GM19438 (cell line): ENCODE data around the gene SIAH2.

Experiments used
- ATAC-seq: cut with Tn5 transposase; IDR thresholded peaks from one replicate; pipeline ENCODE4 v1.9.1; 2021; ENCODE audit warnings: low read depth; ENCODE audit not compliant: unreplicated experiment

The SIAH2 gene

DNA sequence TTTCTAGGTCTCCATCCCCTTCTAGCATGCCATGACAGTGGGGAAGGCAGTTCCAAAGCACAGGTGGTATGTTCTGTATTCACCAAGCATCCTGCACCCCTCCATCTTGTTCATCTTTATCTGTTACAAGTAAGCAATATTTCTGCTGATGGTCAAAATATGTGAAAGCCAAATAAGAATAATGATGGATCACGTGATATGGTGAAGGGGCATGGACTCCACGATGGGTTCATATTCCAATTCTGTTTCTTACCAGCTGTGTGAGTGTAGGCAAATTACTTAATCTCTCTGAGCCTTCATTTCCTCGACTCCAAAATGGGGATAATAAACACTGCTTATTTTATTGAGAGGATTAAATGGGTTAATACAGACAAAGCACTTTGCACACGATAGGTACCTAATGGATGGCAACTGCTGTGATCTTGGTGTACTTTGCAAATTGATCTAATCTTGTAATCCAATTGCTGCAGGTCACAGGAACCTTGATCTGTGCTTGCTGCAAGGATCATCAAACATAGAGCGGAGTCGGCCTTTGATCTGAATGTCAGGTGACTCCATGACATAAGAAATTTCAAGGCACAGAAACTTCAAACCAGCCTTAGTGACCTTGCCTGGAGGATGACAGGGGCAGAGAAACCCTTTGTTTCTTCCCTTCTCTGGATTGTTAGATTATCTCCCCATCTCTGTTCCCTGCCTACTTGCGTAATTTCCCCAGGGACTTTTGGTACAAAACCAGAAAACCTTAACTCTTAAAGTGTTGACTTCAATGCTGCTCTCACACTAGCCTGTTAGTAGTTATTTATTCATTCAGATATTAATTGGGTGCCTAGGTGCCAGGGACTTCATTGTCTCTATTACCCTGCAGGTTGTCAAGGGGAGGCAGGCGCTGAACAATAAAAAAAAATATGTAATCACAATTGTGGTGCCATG is 25.8 kb downstream of the SIAH2 start:
- ATAC-seq = no peak

DNA sequence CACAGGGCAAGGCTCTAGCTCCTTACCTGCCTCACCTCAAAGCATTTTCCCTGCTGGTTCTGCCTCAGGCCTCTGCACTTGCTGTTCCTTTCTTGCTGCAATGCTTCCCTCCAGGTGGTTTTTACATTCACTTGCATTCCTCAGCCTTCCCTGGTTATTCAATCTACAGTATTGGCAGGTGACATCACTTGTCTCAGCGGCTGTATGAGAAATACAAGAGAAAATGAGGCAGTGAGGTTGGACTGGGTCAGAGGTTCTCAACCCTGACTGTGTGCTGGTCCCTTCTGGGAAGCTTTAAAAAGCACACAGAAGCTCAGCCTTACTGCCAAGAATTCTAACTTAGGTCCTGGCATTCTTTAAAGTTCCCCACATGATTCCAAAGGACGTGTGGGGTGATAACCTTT is 26.7 kb downstream of the SIAH2 start:
- no peak for ATAC-seq

DNA sequence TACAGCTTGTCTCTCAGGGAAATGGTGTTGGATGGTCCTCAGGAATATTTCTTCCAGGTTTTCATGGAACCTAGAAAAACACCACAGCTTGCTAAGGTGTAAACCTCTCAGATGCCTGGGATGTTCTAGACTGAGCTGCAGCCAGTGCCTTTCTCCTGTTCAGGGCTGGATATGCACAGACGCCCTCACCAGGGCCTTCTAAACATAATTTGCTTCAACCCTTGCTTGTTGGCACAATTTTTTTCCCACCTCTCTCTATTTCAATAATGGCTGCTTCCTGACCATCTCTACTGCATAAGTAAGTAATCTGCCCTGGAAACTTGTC is 28.2 kb downstream of the SIAH2 start:
- no peak for ATAC-seq

- no peak for ATAC-seq
These were observed 28.8 kb downstream of the SIAH2 start for GRCh38 chr3:150733936-150734794.

DNA sequence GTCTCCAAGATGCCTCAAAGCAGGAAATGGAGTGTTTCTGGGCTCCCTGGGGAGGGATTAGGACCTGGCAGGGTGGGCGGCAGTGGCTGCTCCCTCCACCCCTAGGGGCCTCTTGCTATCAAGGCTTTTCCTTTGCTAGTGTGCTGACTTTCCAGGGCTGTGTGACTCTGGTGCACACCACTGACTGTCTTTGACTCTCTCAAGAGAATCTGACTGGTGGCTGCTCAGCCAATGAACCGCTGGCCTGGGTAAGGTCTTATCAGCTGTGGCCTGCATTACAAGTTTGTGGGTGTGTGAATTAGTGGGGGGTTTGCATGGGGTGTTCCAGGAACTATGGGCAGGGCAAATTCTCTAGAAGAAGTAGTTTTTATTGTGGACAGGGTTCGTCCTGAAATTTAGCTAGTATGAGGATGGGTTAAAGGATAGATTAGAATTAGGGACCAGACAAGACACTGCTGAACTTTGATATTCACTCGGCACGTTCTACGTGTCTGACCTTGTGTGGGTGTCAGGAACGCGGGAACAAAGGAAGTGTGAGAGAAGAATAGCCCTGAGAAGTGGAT is 29.5 kb downstream of the SIAH2 start:
- no peak for ATAC-seq

DNA sequence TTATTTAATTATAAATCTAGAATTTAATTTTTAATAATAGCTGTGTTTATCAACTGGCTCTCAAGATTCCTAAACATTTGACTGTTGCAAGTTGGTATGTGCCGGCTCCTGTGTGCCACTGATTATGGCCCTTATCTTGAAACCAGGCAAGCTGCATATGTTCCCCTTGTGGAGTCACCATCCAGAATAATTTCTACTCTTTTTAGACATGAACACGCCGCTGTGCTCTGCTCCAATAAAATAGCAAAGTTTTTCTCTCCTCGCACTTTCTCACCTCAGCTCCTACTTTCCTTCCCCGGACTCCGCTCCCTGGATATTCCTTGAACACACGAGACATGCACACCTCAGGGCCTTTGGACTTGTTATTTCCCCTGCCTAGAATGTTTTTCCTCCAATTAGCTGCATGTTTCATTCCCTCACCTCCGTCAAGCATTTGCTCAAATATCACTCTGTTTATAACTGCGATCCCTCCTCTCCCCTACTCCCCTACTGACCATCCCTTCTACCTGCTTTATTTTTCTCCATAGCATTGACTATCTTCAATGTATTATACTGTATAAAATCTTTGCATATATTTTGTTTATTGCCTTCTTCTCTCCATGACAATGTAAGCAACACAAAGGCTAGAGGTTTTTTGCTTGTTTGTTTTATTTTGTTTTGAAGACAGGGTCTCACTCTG is 33.1 kb downstream of the SIAH2 start:
- no peak for ATAC-seq

DNA sequence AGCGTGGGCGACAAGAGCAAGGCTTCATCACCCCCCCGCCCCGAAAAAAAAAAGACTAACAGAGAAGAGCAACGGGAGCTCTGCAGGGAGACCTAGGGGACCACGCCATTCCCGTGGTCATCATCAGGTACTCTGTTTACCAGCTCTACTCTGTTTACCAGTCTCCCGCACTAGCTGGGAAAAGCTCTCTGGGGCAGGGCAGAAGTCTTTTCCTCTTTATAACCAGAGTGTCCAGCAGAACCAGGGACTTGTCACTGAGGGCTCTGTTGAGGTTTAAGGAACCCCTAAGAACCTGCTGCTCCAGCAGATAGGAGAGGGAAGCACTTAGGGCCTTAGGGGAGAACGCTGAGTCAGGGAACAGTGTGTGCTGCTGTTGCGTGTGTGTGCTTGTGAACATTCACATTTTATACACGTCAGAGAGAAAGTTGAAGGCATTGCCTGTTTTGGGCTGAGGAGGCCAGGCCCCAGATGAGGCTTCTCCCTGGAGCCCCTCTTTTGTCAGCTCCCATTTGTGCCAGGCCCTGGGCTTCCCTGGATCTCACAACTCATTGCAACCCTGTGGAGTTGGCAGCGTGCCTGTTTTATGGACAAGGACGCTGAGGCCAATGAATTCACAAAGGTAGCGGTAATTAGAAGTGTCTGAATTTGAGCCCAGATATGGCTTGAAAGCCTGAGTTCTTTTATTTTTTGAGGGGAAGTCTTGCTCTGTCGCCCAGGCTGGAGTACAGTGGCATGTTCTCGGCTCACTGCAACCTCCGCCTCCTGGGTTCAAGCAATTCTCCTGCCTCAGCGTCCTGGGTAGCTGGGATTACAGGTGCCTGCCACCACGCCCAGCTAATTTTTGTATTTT is 35.1 kb downstream of the SIAH2 start:
- ATAC-seq = no peak

DNA sequence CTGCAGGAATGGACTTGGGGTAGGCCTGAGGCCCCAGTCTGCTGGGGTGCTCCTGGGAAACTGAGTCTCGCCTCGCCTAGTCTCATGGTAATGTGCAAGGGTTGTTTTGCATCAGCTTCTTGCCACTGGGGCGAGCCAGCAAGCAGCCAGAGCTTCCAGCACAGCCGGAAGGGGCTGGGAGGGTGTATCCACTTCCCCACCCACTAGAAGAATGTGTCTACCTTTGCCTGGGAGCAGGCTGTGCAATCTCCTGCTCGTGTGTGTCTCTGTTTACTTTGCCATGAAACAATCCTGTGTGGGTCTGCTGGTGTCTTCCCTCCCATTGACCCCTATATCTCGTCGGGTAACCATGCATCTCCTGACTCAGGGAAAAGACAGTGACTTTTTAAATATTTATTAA is 37.4 kb downstream of the SIAH2 start:
- ATAC-seq = no peak

DNA sequence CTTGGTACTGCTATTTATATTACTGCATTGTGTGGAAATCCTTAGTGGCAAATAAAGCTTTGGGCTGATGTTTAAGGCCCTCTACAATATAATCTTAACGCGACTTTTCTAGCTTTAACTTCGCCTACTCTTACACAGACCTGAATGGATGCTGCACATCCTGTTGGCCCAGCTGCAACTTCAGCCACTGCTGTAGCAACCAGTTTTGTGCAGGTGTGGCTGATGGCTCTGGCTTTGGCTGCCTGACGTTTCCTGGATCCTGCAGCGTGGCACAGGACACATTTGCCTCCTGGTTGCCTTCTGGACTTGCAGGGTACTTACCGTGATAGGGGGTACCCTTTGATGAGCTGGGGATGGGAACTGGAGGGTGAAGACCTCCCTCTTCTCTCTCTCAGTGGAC is 39.0 kb downstream of the SIAH2 start:
- no peak for ATAC-seq

- ATAC-seq = no peak
These were observed 40.7 kb downstream of the SIAH2 start for GRCh38 chr3:150722267-150722666.

- ATAC-seq = peak; percentile 63
These were observed 41.5 kb downstream of the SIAH2 start for GRCh38 chr3:150721285-150722130.

DNA sequence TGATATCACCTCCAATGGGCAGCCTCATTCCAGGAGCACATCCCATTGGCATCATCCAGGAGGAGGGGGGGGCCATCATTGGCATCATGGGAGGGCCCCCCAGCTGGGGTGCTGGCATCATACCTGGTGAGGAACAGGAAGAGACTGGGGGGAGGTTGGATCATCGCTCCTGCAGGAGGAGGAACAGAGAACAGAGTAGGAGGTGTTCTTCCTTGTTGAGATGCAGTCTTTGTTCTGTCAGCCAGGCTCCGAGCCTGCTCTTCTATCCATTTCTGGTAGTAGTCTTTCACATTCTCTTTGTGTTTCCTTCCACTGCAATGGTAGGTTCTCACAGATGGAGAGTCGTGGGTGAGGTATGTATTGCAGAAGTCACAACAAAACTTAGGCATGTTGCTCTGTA is 42.5 kb downstream of the SIAH2 start:
- no peak for ATAC-seq

DNA sequence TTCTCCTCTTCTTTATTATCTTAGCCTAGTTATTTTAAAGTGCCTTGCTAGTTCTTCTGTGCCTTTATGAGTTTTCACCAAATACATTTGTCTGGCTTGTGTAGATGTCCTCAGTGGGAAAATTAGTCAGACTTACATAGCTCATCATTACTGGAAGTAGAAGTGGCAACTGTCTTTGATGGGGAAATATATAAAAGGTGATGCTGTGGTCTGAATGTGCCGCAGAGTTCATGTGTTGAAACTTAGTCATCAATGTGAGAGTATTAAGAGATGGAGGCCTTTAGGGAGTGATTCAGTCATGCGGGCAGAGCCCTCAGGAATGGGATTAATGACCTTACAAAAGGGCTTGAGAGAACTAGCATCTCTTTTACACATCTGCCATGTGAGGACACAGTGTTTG is 52.9 kb downstream of the SIAH2 start:
- no peak for ATAC-seq

DNA sequence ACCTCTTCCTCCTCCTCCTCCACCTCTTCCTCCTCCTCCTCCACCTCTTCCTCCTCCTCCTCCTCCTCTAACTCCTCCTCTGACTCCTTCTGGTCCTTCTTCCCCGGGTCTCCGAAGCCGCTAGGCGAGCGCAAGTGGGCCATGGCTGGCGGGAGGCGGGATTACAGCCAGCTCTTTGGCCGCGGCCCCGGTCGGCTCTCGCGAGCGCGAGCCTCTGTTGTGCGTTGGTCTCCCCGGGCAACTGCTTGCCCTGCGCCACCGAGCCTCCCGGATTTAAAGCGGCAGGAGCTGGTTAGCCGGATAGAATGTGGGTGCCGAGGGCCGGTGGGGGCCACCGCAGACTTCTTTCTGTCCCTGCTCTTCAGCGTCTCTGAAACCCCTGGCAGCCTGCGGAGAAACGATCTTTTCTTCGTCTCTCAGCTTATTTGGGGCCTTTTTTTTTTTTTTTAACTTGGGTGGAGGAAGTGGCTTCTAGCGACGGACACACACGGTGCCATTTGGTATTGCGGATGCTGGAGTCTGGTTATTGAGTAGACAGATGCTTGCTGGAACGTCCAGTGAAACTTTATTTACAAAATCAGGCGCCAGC is 59.1 kb downstream of the SIAH2 start, which contains the start of gene ERICH6:
Gene ERICH6, minus strand, starts transcription at position 165 of the 589 bp plus-strand sequence. Its CDS starts 22 bp downstream, at position 143.
- peak; percentile 98 for ATAC-seq

DNA sequence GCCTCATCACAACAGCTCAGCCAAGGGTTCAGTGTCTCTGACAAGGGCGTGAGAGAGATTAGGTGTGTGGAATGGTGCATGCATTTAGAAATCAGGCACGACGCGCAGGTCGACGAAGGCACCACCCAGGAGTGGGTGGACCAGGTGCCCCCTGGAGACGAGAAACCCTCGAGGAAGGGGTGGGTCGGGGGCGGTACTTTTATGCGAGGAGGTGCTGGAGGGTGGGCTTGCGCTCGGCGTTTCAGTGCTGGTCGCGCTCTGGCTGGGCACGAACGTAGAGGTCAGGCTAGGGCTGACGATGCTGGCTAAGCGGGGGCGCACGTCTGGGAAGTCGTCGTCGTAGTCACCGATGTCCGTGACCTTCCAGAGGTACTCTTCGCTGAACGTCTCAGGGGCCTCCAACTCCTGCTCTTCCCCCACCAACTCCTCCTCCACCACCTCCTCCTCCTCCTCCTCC is 59.6 kb downstream of the SIAH2 start:
- ATAC-seq = peak; percentile 42

- ATAC-seq = no peak
These were observed 63.8 kb downstream of the SIAH2 start for GRCh38 chr3:150699068-150699639.

- no peak for ATAC-seq
These were observed 65.3 kb downstream of the SIAH2 start for GRCh38 chr3:150697646-150698045.

GRCh38 chr3:150691414-150692040 is 71.4 kb downstream of the SIAH2 start:
- ATAC-seq = no peak
